IMR-90 (cell line): ENCODE measurements around the gene CNOT10. TPM values are rescaled to one million over a fixed set of nuclear protein-coding genes. Genes with fewer than 3 reads are reported as not detected.

Source experiments
- ATAC-seq: fragments of 200-7000 bp; cut with Tn5 transposase; 2 replicates; pipeline ENCODE4 v1.9.1; 2020; ENCODE audit warnings: low read depth, mild to moderate bottlenecking, moderate library complexity
- BruUV-seq: library from RNA; stranded (reverse); fragments of 400-500 nt; replicated peaks from 2 replicates; lab custom pipeline; 2021; lab: Mats Ljungman, UMichigan
- CTCF ChIA-PET: fragments of 300-600 bp; formaldehyde crosslinking; extraction: SDS; loops from one replicate; lab custom pipeline; 2021; ENCODE audit warnings: antibody characterized with exemption; lab: Yijun Ruan, JAX
- POLR2A ChIA-PET: fragments of 300-600 bp; sonication (Branson Sonifier 250); formaldehyde crosslinking; loops from one replicate; lab custom pipeline; 2022; ENCODE audit warnings: antibody characterized with exemption; ENCODE audit not compliant: unreplicated experiment; lab: Charles Lee
- DNase-seq: peaks from one replicate; pipeline ENCODE4 v3.0.0; 2013
- H2AFZ ChIP-seq: replicated peaks from 2 replicates; pipeline ENCODE3; 2013; ENCODE audit warnings: low read length, mild to moderate bottlenecking; ENCODE audit not compliant: poor library complexity
- H2AK5ac ChIP-seq: 2 replicates; pipeline ENCODE4 v1.6.1; 2013; ENCODE audit warnings: low read depth, low read length, inconsistent platforms
- H2AK9ac ChIP-seq: replicated peaks from 2 replicates; pipeline ENCODE3; 2013; ENCODE audit warnings: mild to moderate bottlenecking, low read depth, low read length, moderate library complexity; ENCODE audit not compliant: poor library complexity
- H2BK120ac ChIP-seq: 2 replicates; pipeline ENCODE4 v1.6.1; 2013; ENCODE audit warnings: low read depth, low read length, inconsistent platforms
- H2BK15ac ChIP-seq: 3 replicates; pipeline ENCODE4 v1.6.1; 2013; ENCODE audit warnings: low read depth, low read length, inconsistent platforms
- H2BK20ac ChIP-seq: 2 replicates; pipeline ENCODE4 v1.6.1; 2013; ENCODE audit warnings: low read depth, mild to moderate bottlenecking, inconsistent platforms, low read length, moderate library complexity
- H2BK5ac ChIP-seq: 2 replicates; pipeline ENCODE4 v1.6.1; 2013; ENCODE audit warnings: mild to moderate bottlenecking, low read depth, low read length, inconsistent platforms; ENCODE audit not compliant: poor library complexity, severe bottlenecking
- H3K14ac ChIP-seq: replicated peaks from 2 replicates; pipeline ENCODE4 v1.6.1; 2013; ENCODE audit warnings: low read depth, low read length, inconsistent platforms
- H3K18ac ChIP-seq: 2 replicates; pipeline ENCODE4 v1.6.1; 2013; ENCODE audit warnings: low read depth, low read length, control low read depth
- H3K23ac ChIP-seq: 2 replicates; pipeline ENCODE4 v1.6.1; 2013; ENCODE audit warnings: low read depth, low read length, inconsistent platforms
- H3K27ac ChIP-seq: 2 replicates; pipeline ENCODE4 v1.5.1; 2013; ENCODE audit warnings: mild to moderate bottlenecking, control low read depth, low read length; ENCODE audit not compliant: insufficient read depth
- H3K27me3 ChIP-seq: 2 replicates; pipeline ENCODE4 v1.6.1; 2013; ENCODE audit warnings: low read length; ENCODE audit not compliant: control insufficient read depth, insufficient read depth
- H3K36me3 ChIP-seq: 2 replicates; pipeline ENCODE4 v1.6.1; 2013; ENCODE audit warnings: low read length, mixed read lengths; ENCODE audit not compliant: control insufficient read depth, insufficient read depth
- H3K4ac ChIP-seq: 2 replicates; pipeline ENCODE4 v1.6.1; 2013; ENCODE audit warnings: low read depth, low read length, inconsistent platforms
- H3K4me1 ChIP-seq: 2 replicates; pipeline ENCODE4 v1.6.1; 2013; ENCODE audit warnings: low read length, mixed read lengths; ENCODE audit not compliant: control insufficient read depth, insufficient read depth
- H3K4me2 ChIP-seq: 2 replicates; pipeline ENCODE4 v1.6.1; 2013; ENCODE audit warnings: low read depth, mild to moderate bottlenecking, control low read depth, low read length, moderate library complexity
- H3K4me3 ChIP-seq: 2 replicates; pipeline ENCODE4 v1.5.1; 2013; ENCODE audit warnings: low read depth, mild to moderate bottlenecking, control low read depth, low read length, moderate library complexity; ENCODE audit not compliant: insufficient read depth
- H3K56ac ChIP-seq: 2 replicates; pipeline ENCODE4 v1.6.1; 2013; ENCODE audit warnings: low read length, inconsistent platforms; ENCODE audit not compliant: insufficient read depth; ENCODE audit errors: extremely low read depth
- H3K79me1 ChIP-seq, 2 experiments: 2 replicates each; pipeline ENCODE4 v1.6.1; 2013; ENCODE audit warnings: low read length in 2 of 2, inconsistent platforms in 1 of 2, low read depth in 1 of 2
- H3K9ac ChIP-seq: 2 replicates; pipeline ENCODE4 v1.6.1; 2013; ENCODE audit warnings: low read depth, low read length, control low read depth
- H3K9me1 ChIP-seq: 2 replicates; pipeline ENCODE4 v1.6.1; 2013; ENCODE audit warnings: low read length, inconsistent platforms; ENCODE audit not compliant: insufficient read depth
- H3K9me3 ChIP-seq: 2 replicates; pipeline ENCODE4 v1.6.1; 2013; ENCODE audit warnings: low read length; ENCODE audit not compliant: control insufficient read depth, insufficient read depth
- H4K20me1 ChIP-seq: 2 replicates; pipeline ENCODE4 v1.6.1; 2013; ENCODE audit warnings: low read length, inconsistent platforms; ENCODE audit not compliant: insufficient read depth
- H4K5ac ChIP-seq: 2 replicates; pipeline ENCODE4 v1.6.1; 2013; ENCODE audit warnings: mild to moderate bottlenecking, low read depth, low read length, control low read depth
- H4K8ac ChIP-seq, 2 experiments: 2 replicates each; pipeline ENCODE4 v1.6.1; 2013; ENCODE audit warnings: low read depth in 2 of 2, low read length in 2 of 2, control low read depth in 1 of 2, inconsistent platforms in 1 of 2
- H4K91ac ChIP-seq: 2 replicates; pipeline ENCODE4 v1.6.1; 2013; ENCODE audit warnings: low read depth, low read length, inconsistent platforms; ENCODE audit not compliant: insufficient read depth
- BHLHE40 ChIP-seq: fragments of 150-350 bp; IDR thresholded peaks from 2 replicates; pipeline ENCODE4 v1.6.1; 2016; ENCODE audit warnings: mild to moderate bottlenecking, low read depth, low read length
- CEBPB ChIP-seq: IDR thresholded peaks from 2 replicates; pipeline ENCODE4 v1.6.1; 2012; ENCODE audit warnings: low read depth, low read length, improper control_type of control experiment
- CHD1 ChIP-seq: IDR thresholded peaks from 2 replicates; pipeline ENCODE4 v1.6.1; 2012; ENCODE audit warnings: low read depth, low read length, improper control_type of control experiment
- CTCF ChIP-seq: conservative IDR thresholded peaks from 2 replicates; pipeline ENCODE4 v1.5.1; 2012; ENCODE audit warnings: mild to moderate bottlenecking, low read depth, low read length, improper control_type of control experiment
- ELK1 ChIP-seq: fragments of 150-350 bp; IDR thresholded peaks from 2 replicates; pipeline ENCODE4 v1.6.1; 2016; ENCODE audit warnings: low read depth, mild to moderate bottlenecking, low read length, moderate library complexity, borderline replicate concordance
- FOS ChIP-seq: fragments of 150-350 bp; IDR thresholded peaks from 2 replicates; pipeline ENCODE4 v1.6.1; 2016; ENCODE audit warnings: low read depth, low read length
- MAZ ChIP-seq: IDR thresholded peaks from 2 replicates; pipeline ENCODE4 v1.6.1; 2012; ENCODE audit warnings: low read depth, mild to moderate bottlenecking, low read length, improper control_type of control experiment, moderate library complexity, borderline replicate concordance
- MXI1 ChIP-seq: IDR thresholded peaks from 2 replicates; pipeline ENCODE4 v1.6.1; 2012; ENCODE audit warnings: low read depth, mild to moderate bottlenecking, low read length, moderate library complexity, borderline replicate concordance
- NFE2L2 ChIP-seq: fragments of 150-350 bp; IDR thresholded peaks from 2 replicates; pipeline ENCODE4 v1.6.1; 2016; ENCODE audit warnings: low read depth, mild to moderate bottlenecking, low read length
- POLR2A ChIP-seq: IDR thresholded peaks from 2 replicates; pipeline ENCODE4 v1.6.1; 2012; ENCODE audit warnings: mild to moderate bottlenecking, low read depth, low read length
- RAD21 ChIP-seq: IDR thresholded peaks from 2 replicates; pipeline ENCODE4 v1.6.1; 2012; ENCODE audit warnings: low read length, improper control_type of control experiment
- RCOR1 ChIP-seq: IDR thresholded peaks from 2 replicates; pipeline ENCODE4 v1.6.1; 2012; ENCODE audit warnings: mild to moderate bottlenecking, low read length, improper control_type of control experiment; ENCODE audit not compliant: insufficient replicate concordance
- RFX5 ChIP-seq: IDR thresholded peaks from 2 replicates; pipeline ENCODE4 v1.8.0; 2012; ENCODE audit warnings: low read depth, mild to moderate bottlenecking, low read length, moderate library complexity
- USF2 ChIP-seq: fragments of 150-350 bp; IDR thresholded peaks from 2 replicates; pipeline ENCODE4 v1.6.1; 2017; ENCODE audit warnings: mild to moderate bottlenecking, antibody characterized with exemption, low read length, low read depth
- WGBS, 2 experiments: methylation state at CpG; one replicate each; pipeline versions ENCODE4 v1.1.5 to v1.1.7; 2013; ENCODE audit warnings: missing lambda C conversion rate in 2 of 2; ENCODE audit not compliant: insufficient read length in 1 of 2; ENCODE audit errors: extremely low coverage in 2 of 2; 5-methylcytosine and 5-hydroxymethylcytosine counted together
- dilution Hi-C: fragments of 300-500 bp; cut with HindIII; formaldehyde crosslinking; loops from one replicate; pipeline ENCODE4 v1.14.3; 2018; ENCODE audit warnings: low sequenced_read_pairs; ENCODE audit not compliant: unreplicated experiment
- in situ Hi-C: fragments of 300-500 bp; cut with MboI; formaldehyde crosslinking; loops from 3 replicates; pipeline ENCODE4 v1.14.3; 2019; ENCODE audit warnings: low sequenced_read_pairs, inconsistent platforms, mixed read lengths
- intact Hi-C: fragments of 100-400 bp; cut with micrococcal nuclease; formaldehyde crosslinking; loops from 2 replicates; pipeline ENCODE4 v1.10.0; 2022
- polyA plus RNA-seq, 3 experiments: library from polyadenylated mRNA; depleted of rRNA; stranded (reverse); fragments of >200 nt; gene quantifications; 2 replicates each; pipeline ENCODE4 v1.2.3, GENCODE V29; 2012; ENCODE audit warnings: low replicate concordance in 1 of 3
- total RNA-seq: library from RNA; depleted of rRNA; stranded (reverse); fragments of >200 nt; gene quantifications from 2 replicates; pipeline ENCODE4 v1.2.3, GENCODE V29; 2012

The CNOT10 gene
- total and polyA plus RNA-seq, 2 of the 4 experiments (the other 2 are of a cell fraction), result 15.8 to 20.4 TPM

GRCh38 chr3:32814361-32814760 is 129.4 kb downstream of the CNOT10 start:
- CTCF ChIA-PET, result interaction anchor here (0.6 kb wide), 1 partner anchor 49 kb away, joined by 3 read pairs; no protein-coding TSS in a partner anchor

More at GRCh38 chr3:32814361-32814760, 129.4 kb downstream of the CNOT10 start:
- H2BK15ac ChIP-seq, result no peak overlapping the region
- 86% methylated on average over 1 of the region's 6 CpGs; no CpG with 5 or more reads in 1 of the 2 experiments for WGBS, 2 experiments
- H3K9me3 ChIP-seq, result peaks cover 11% of the 10 kb centered on the region
- ATAC-seq (no peak), DNase-seq (no peak)
- no peak overlapping the region for H2BK120ac ChIP-seq
- H3K4me1 ChIP-seq, result peaks cover 3% of the 10 kb centered on the region; the same call in 1 of the 2 replicates
- H4K5ac ChIP-seq, result no peak overlapping the region
- POLR2A ChIA-PET, result no interaction called here
- no peak overlapping the region for H2BK20ac ChIP-seq
- H3K14ac ChIP-seq, result no peak overlapping the region
- H3K4me3 ChIP-seq, result no peak overlapping the region
- peaks cover 49% of the 10 kb centered on the region for H3K27me3 ChIP-seq
- H2AFZ ChIP-seq, result no peak overlapping the region
- no peaks in the 10 kb centered on the region for H4K20me1 ChIP-seq
- H3K18ac ChIP-seq, result no peak overlapping the region
- no peak overlapping the region for H3K4ac ChIP-seq
- H3K27ac ChIP-seq, result no peak overlapping the region
- H3K79me1 ChIP-seq, result no peaks in the 10 kb centered on the region
- H2AK5ac ChIP-seq, result no peak overlapping the region
- TF ChIP-seq RCOR1 (no peak), USF2 (no peak), MXI1 (no peak), RAD21 (no peak), RFX5 (no peak), CEBPB (no peak), POLR2A (no peak), CTCF (no peak), ELK1 (no peak), BHLHE40 (no peak), FOS (no peak), CHD1 (no peak), MAZ (no peak), NFE2L2 (no peak)
- H4K8ac ChIP-seq, result no peak overlapping the region
- dilution Hi-C loops (no loop called here), intact Hi-C loops (loop anchor here (10.0 kb wide), 2 partner anchors 120 to 1740 kb away; no protein-coding TSS in a partner anchor), in situ Hi-C loops (no loop called here)
- H3K36me3 ChIP-seq, result no peaks in the 10 kb centered on the region
- H3K9ac ChIP-seq, result no peak overlapping the region
- H2BK5ac ChIP-seq, result no peak overlapping the region
- no peaks in the 10 kb centered on the region for H3K9me1 ChIP-seq
- H4K91ac ChIP-seq, result no peak overlapping the region
- no TSS peak for BruUV-seq
- no peak overlapping the region for H3K56ac ChIP-seq
- no peak overlapping the region for H3K4me2 ChIP-seq
- no peak overlapping the region for H3K23ac ChIP-seq
- H2AK9ac ChIP-seq, result no peak overlapping the region
